HCT116 (cell line): ENCODE results near the gene CDH22. TPM values are rescaled to one million over a fixed set of nuclear protein-coding genes. Genes with fewer than 3 reads are reported as not detected.

ENCODE experiments used
- ATAC-seq: fragments of 200-7000 bp; cut with Tn5 transposase; 2 replicates; pipeline ENCODE4 v1.9.1; 2020; ENCODE audit warnings: mild to moderate bottlenecking, moderate library complexity
- BruUV-seq: library from RNA; stranded (reverse); fragments of 400-500 nt; replicated peaks from 2 replicates; lab custom pipeline; 2021; lab: Mats Ljungman, UMichigan
- CTCF ChIA-PET: fragments of 300-600 bp; sonication (Branson Sonifier 250); formaldehyde crosslinking; loops from one replicate; lab custom pipeline; 2021; ENCODE audit warnings: antibody characterized with exemption; lab: Charles Lee
- POLR2A ChIA-PET: fragments of 300-600, 350-600 bp; sonication (Branson Sonifier 250); formaldehyde crosslinking; loops from one replicate; lab custom pipeline; 2021; ENCODE audit warnings: antibody characterized with exemption; lab: Charles Lee
- RAD21 ChIA-PET, 2 experiments: fragments of 300-600 bp; sonication (Branson Sonifier 250); formaldehyde crosslinking; loops; one replicate each; lab custom pipeline; 2023; ENCODE audit warnings: low total read pairs in 2 of 2; ENCODE audit not compliant: uncharacterized antibody in 2 of 2, unreplicated experiment in 2 of 2, low non-redundant PET in 1 of 2; lab: Charles Lee
- DNase-seq: peaks from one replicate; pipeline ENCODE4 v3.0.0-alpha.2; 2010; ENCODE audit warnings: low read depth, low spot score
- H2AFZ ChIP-seq: fragments of 200-600 bp; shearing (Covaris generic), sonication (generic); 2 replicates; pipeline ENCODE4 v1.6.1; 2017; ENCODE audit warnings: low read depth, mixed run types, mixed read lengths, antibody characterized with exemption, low read length; ENCODE audit not compliant: poor library complexity, severe bottlenecking
- H3K27ac ChIP-seq: 2 replicates; pipeline ENCODE4 v1.5.1; 2012; ENCODE audit warnings: low read depth, low read length
- H3K27me3 ChIP-seq: fragments of 200-600 bp; sonication (generic); 2 replicates; pipeline ENCODE4 v1.6.1; 2016; ENCODE audit warnings: mixed run types, low read length, mixed read lengths; ENCODE audit not compliant: insufficient read depth
- H3K36me3 ChIP-seq, 2 experiments: fragments of 200-500 bp in 1 of 2; fragments of 200-600 bp in 1 of 2; sonication (Bioruptor generic) in 1 of 2; sonication (generic) in 1 of 2; 2 replicates each; pipeline versions ENCODE4 v1.5.1 to v1.6.1; 2014 to 2016; ENCODE audit warnings: low read length in 2 of 2, inconsistent platforms in 1 of 2, mixed read lengths in 1 of 2, mixed run types in 1 of 2; ENCODE audit not compliant: insufficient read depth in 2 of 2, control insufficient read depth in 1 of 2
- H3K4me1 ChIP-seq, 2 experiments: fragments of 200-600 bp in 1 of 2; sonication (generic) in 1 of 2; 2 replicates each; pipeline versions ENCODE4 v1.5.1 to v1.6.1; 2012 to 2017; ENCODE audit warnings: low read length in 2 of 2, inconsistent platforms in 1 of 2, mild to moderate bottlenecking in 1 of 2, mixed read lengths in 1 of 2, mixed run types in 1 of 2, moderate library complexity in 1 of 2; ENCODE audit not compliant: insufficient read depth in 2 of 2, control insufficient read depth in 1 of 2
- H3K4me2 ChIP-seq: fragments of 200-600 bp; sonication (generic); 2 replicates; pipeline ENCODE4 v1.6.1; 2017; ENCODE audit warnings: mixed run types, low read length, mixed read lengths
- H3K4me3 ChIP-seq, 2 experiments: fragments of 200-600 bp in 1 of 2; sonication (generic) in 1 of 2; replicated peaks in 1 of 2; 2 replicates each; pipeline ENCODE4 v1.5.1; 2011 to 2016; ENCODE audit warnings: low read length in 2 of 2, control low read depth in 1 of 2, low read depth in 1 of 2, mild to moderate bottlenecking in 1 of 2, mixed read lengths in 1 of 2, mixed run types in 1 of 2
- H3K79me2 ChIP-seq: fragments of 200-600 bp; sonication (generic); 2 replicates; pipeline ENCODE4 v1.6.1; 2017; ENCODE audit warnings: mild to moderate bottlenecking, mixed run types, low read length, moderate library complexity, mixed read lengths; ENCODE audit not compliant: insufficient read depth
- H3K9ac ChIP-seq: fragments of 200-600 bp; sonication (generic); 2 replicates; pipeline ENCODE4 v1.6.1; 2016; ENCODE audit warnings: low read length, mixed read lengths
- H3K9me2 ChIP-seq: fragments of 200-600 bp; sonication (generic), shearing (Covaris generic); 2 replicates; pipeline ENCODE4 v1.6.1; 2017; ENCODE audit warnings: mixed run types, mild to moderate bottlenecking, moderate library complexity; ENCODE audit not compliant: insufficient read depth
- H3K9me3 ChIP-seq, 2 experiments: fragments of 200-500 bp in 1 of 2; fragments of 200-600 bp in 1 of 2; sonication (Bioruptor generic) in 1 of 2; sonication (generic) in 1 of 2; 2 replicates each; pipeline ENCODE4 v1.6.1; 2014 to 2017; ENCODE audit warnings: low read length in 2 of 2, mixed read lengths in 2 of 2, inconsistent platforms in 1 of 2, low read depth in 1 of 2, mild to moderate bottlenecking in 1 of 2, mixed run types in 1 of 2, moderate library complexity in 1 of 2; ENCODE audit not compliant: control insufficient read depth in 1 of 2, insufficient read depth in 1 of 2
- H4K20me1 ChIP-seq: fragments of 200-600 bp; sonication (generic), shearing (Covaris generic); 2 replicates; pipeline ENCODE4 v1.6.1; 2017; ENCODE audit warnings: mixed run types, mild to moderate bottlenecking, moderate library complexity; ENCODE audit not compliant: insufficient read depth
- ATF3 ChIP-seq: IDR thresholded peaks from 2 replicates; pipeline ENCODE4 v1.6.1; 2012
- CBX3 ChIP-seq: IDR thresholded peaks from 2 replicates; pipeline ENCODE4 v1.6.1; 2012; ENCODE audit warnings: low read depth
- ELF1 ChIP-seq: IDR thresholded peaks from 2 replicates; pipeline ENCODE4 v1.6.1; 2012; ENCODE audit warnings: low read depth, borderline replicate concordance
- EZH2 ChIP-seq: fragments of 200-600 bp; sonication (generic); IDR thresholded peaks from 2 replicates; pipeline ENCODE4 v1.6.1; 2017; ENCODE audit warnings: antibody characterized with exemption, mixed run types
- EZH2phosphoT487 ChIP-seq: fragments of 200-600 bp; IDR thresholded peaks from 2 replicates; pipeline ENCODE4 v1.6.1; 2018; ENCODE audit warnings: antibody characterized with exemption, borderline replicate concordance
- FOSL1 ChIP-seq: IDR thresholded peaks from 2 replicates; pipeline ENCODE4 v1.6.1; 2012; ENCODE audit warnings: low read depth
- JUND ChIP-seq: IDR thresholded peaks from 2 replicates; pipeline ENCODE4 v1.6.1; 2012
- MAX ChIP-seq: IDR thresholded peaks from 2 replicates; pipeline ENCODE4 v1.6.1; 2012
- POLR2A ChIP-seq: IDR thresholded peaks from 2 replicates; pipeline ENCODE4 v1.7.0; 2011; ENCODE audit warnings: borderline replicate concordance; ENCODE audit not compliant: insufficient read depth, insufficient read length; ENCODE audit errors: extremely low read depth
- RAD21 ChIP-seq: IDR thresholded peaks from 2 replicates; pipeline ENCODE4 v1.6.1; 2012; ENCODE audit warnings: low read depth, mild to moderate bottlenecking
- SIN3A ChIP-seq: IDR thresholded peaks from 2 replicates; pipeline ENCODE4 v1.6.1; 2012; ENCODE audit warnings: low read depth
- SRF ChIP-seq: IDR thresholded peaks from 2 replicates; pipeline ENCODE4 v1.6.1; 2012; ENCODE audit warnings: low read depth
- TCF7L2 ChIP-seq: IDR thresholded peaks from 2 replicates; pipeline ENCODE4 v1.7.0; 2011; ENCODE audit warnings: borderline replicate concordance, inconsistent platforms; ENCODE audit not compliant: insufficient read depth, insufficient read length; ENCODE audit errors: extremely low read depth
- YY1 ChIP-seq: IDR thresholded peaks from 2 replicates; pipeline ENCODE4 v1.6.1; 2011; ENCODE audit warnings: low read length, low read depth, moderate library complexity, mild to moderate bottlenecking; ENCODE audit not compliant: insufficient replicate concordance; ENCODE audit errors: extremely low read depth
- ZBTB33 ChIP-seq: IDR thresholded peaks from 2 replicates; pipeline ENCODE4 v1.6.1; 2011; ENCODE audit warnings: mild to moderate bottlenecking, low read length, moderate library complexity; ENCODE audit not compliant: insufficient replicate concordance; ENCODE audit errors: extremely low read depth
- ZFX ChIP-seq: fragments of 450-650 bp; IDR thresholded peaks from 2 replicates; pipeline ENCODE4 v1.6.1; 2017
- intact Hi-C: fragments of 100-400 bp; cut with micrococcal nuclease; formaldehyde crosslinking; loops from 2 replicates; pipeline ENCODE4 v1.10.0; 2022
- total RNA-seq: library from RNA; stranded (reverse); gene quantifications from one replicate; pipeline ENCODE4 v1.2.1, GENCODE V29; 2021; ENCODE audit not compliant: unreplicated experiment

Gene CDH22
- total RNA-seq, 1 experiment from 2014 or later, result 1.8 TPM

- no peak for DNase-seq
- no peak overlapping the region for H3K9ac ChIP-seq
- POLR2A ChIA-PET, result no interaction called here
- ATAC-seq, result no peak
- H3K27me3 ChIP-seq, result no peaks in the 10 kb centered on the region; the same call in 1 of the 2 replicates
- H3K4me3 ChIP-seq, result no peak overlapping the region
- intact Hi-C loops, result no loop called here
- H3K27ac ChIP-seq, result no peak overlapping the region
- no peaks in the 10 kb centered on the region for H3K36me3 ChIP-seq
- no peak overlapping the region for H2AFZ ChIP-seq
- no peaks in the 10 kb centered on the region for H4K20me1 ChIP-seq
- RAD21 ChIA-PET, result no interaction called here
- no peak overlapping the region for H3K4me2 ChIP-seq
- BruUV-seq, result no TSS peak
- CTCF ChIA-PET, result no interaction called here
- H3K9me2 ChIP-seq, result no peaks in the 10 kb centered on the region
- H3K79me2 ChIP-seq, result no peaks in the 10 kb centered on the region
- H3K4me1 ChIP-seq, result peaks cover 4 to 5% of the 10 kb centered on the region in 2 experiments; a peak in 3 of 4 replicates
- TF ChIP-seq YY1 (no peak), TCF7L2 (no peak), JUND (no peak), ATF3 (no peak), EZH2phosphoT487 (no peak), CBX3 (no peak), ELF1 (no peak), ZBTB33 (no peak), SRF (no peak), EZH2 (no peak), SIN3A (no peak), RAD21 (no peak), MAX (no peak), POLR2A (no peak), ZFX (no peak), FOSL1 (no peak)
- no peaks in the 10 kb centered on the region for H3K9me3 ChIP-seq
Observed at GRCh38 chr20:46148313-46149208, 159.7 kb downstream of the CDH22 start.
